H1 (cell line): Measurements from ENCODE around the gene CAP1. TPM values are rescaled to one million over a fixed set of nuclear protein-coding genes. Genes with fewer than 3 reads are reported as not detected.

ENCODE experiments used
- CTCF ChIA-PET: fragments of 300-600 bp; sonication (Branson Sonifier 250); formaldehyde crosslinking; loops from one replicate; lab custom pipeline; 2021; ENCODE audit not compliant: partially characterized antibody; lab: Charles Lee
- POLR2A ChIA-PET: fragments of 300-600 bp; sonication (Branson Sonifier 250); formaldehyde crosslinking; loops from one replicate; lab custom pipeline; 2021; ENCODE audit warnings: inconsistent platforms; ENCODE audit not compliant: partially characterized antibody; lab: Charles Lee
- DNase-seq, 2 experiments: peaks; one replicate each; pipeline versions ENCODE4 v3.0.0 to v3.0.0-alpha.2; 2010 to 2022; ENCODE audit warnings: low spot score in 2 of 2, low read depth in 1 of 2, mixed read lengths in 1 of 2
- FAIRE-seq: peaks from 2 replicates; lab custom pipeline; 2011; peaks lifted over from hg19 to GRCh38; lab: Jason Lieb, UNC
- H2AFZ ChIP-seq: 2 replicates; pipeline ENCODE4 v1.8.1; 2012; ENCODE audit warnings: low read length, inconsistent platforms
- H2AK5ac ChIP-seq: 2 replicates; pipeline ENCODE4 v1.6.1; 2013; ENCODE audit warnings: low read depth, low read length
- H2BK120ac ChIP-seq: replicated peaks from 2 replicates; pipeline ENCODE3; 2013; ENCODE audit warnings: low read depth, low read length, inconsistent platforms
- H2BK12ac ChIP-seq: 2 replicates; pipeline ENCODE4 v1.6.1; 2013; ENCODE audit warnings: low read depth, low read length
- H2BK15ac ChIP-seq: 2 replicates; pipeline ENCODE4 v1.6.1; 2013; ENCODE audit warnings: low read length
- H2BK20ac ChIP-seq: 2 replicates; pipeline ENCODE4 v1.6.1; 2013; ENCODE audit warnings: low read length
- H2BK5ac ChIP-seq: 2 replicates; pipeline ENCODE4 v1.6.1; 2013; ENCODE audit warnings: low read depth, low read length
- H3K14ac ChIP-seq: 2 replicates; pipeline ENCODE4 v1.6.1; 2013; ENCODE audit warnings: inconsistent platforms; ENCODE audit not compliant: insufficient read length
- H3K18ac ChIP-seq: 2 replicates; pipeline ENCODE4 v1.6.1; 2013; ENCODE audit warnings: low read length; ENCODE audit errors: extremely low read depth
- H3K23ac ChIP-seq: 2 replicates; pipeline ENCODE4 v1.6.1; 2013; ENCODE audit warnings: inconsistent platforms; ENCODE audit not compliant: insufficient read length
- H3K23me2 ChIP-seq: 2 replicates; pipeline ENCODE4 v1.6.1; 2013; ENCODE audit warnings: low read depth, low read length
- H3K27ac ChIP-seq: 2 replicates; pipeline ENCODE4 v1.6.1; 2011; ENCODE audit warnings: low read depth, low read length, inconsistent platforms
- H3K27me3 ChIP-seq, 4 experiments: replicated peaks in 1 of 4; 1 replicate in 1 of 4; 2 replicates in 3 of 4; pipeline versions ENCODE4 v1.6.1 to v1.8.1; 2011 to 2013; ENCODE audit warnings: low read length in 3 of 4, mild to moderate bottlenecking in 3 of 4, inconsistent platforms in 2 of 4, mixed read lengths in 2 of 4, moderate library complexity in 1 of 4; ENCODE audit not compliant: control insufficient read depth in 3 of 4, insufficient read depth in 3 of 4; ENCODE audit errors: extremely low read depth in 1 of 4
- H3K36me3 ChIP-seq, 4 experiments: 2 replicates each; pipeline versions ENCODE4 v1.6.1 to v1.8.1; 2011 to 2013; ENCODE audit warnings: mild to moderate bottlenecking in 4 of 4, low read length in 3 of 4, moderate library complexity in 2 of 4, control low read depth in 1 of 4, inconsistent platforms in 1 of 4; ENCODE audit not compliant: insufficient read depth in 4 of 4, control insufficient read depth in 2 of 4
- H3K4ac ChIP-seq: replicated peaks from 2 replicates; pipeline ENCODE3; 2013; ENCODE audit warnings: low read length, low read depth, mixed read lengths, inconsistent platforms; ENCODE audit not compliant: insufficient read length
- H3K4me1 ChIP-seq, 4 experiments: replicated peaks in 1 of 4; 1 replicate in 1 of 4; 2 replicates in 3 of 4; pipeline versions ENCODE4 v1.6.1 to v1.8.1; 2011 to 2013; ENCODE audit warnings: low read length in 3 of 4, inconsistent platforms in 2 of 4, mixed read lengths in 1 of 4; ENCODE audit not compliant: insufficient read depth in 4 of 4, control insufficient read depth in 3 of 4
- H3K4me2 ChIP-seq, 2 experiments: 2 replicates each; pipeline versions ENCODE4 v1.6.1 to v1.8.1; 2011 to 2013; ENCODE audit warnings: low read depth in 2 of 2, low read length in 2 of 2, control low read depth in 1 of 2, inconsistent platforms in 1 of 2, mild to moderate bottlenecking in 1 of 2; ENCODE audit not compliant: insufficient read depth in 1 of 2
- H3K4me3 ChIP-seq, 4 experiments: fragments of 200-600, 300-600 bp in 1 of 4; sonication (generic), shearing (Covaris generic), sonication (Bioruptor Twin) in 1 of 4; 2 replicates each; pipeline versions ENCODE4 v1.5.1 to v1.8.1; 2011 to 2016; ENCODE audit warnings: low read length in 4 of 4, low read depth in 3 of 4, control low read depth in 2 of 4, inconsistent platforms in 2 of 4, mild to moderate bottlenecking in 2 of 4, mixed read lengths in 1 of 4, moderate library complexity in 1 of 4; ENCODE audit not compliant: insufficient read depth in 2 of 4; ENCODE audit errors: extremely low read depth in 1 of 4
- H3K56ac ChIP-seq: replicated peaks from 2 replicates; pipeline ENCODE3; 2013; ENCODE audit warnings: low read depth, mild to moderate bottlenecking, mixed read lengths, low read length, inconsistent platforms; ENCODE audit not compliant: insufficient read length
- H3K79me1 ChIP-seq: 2 replicates; pipeline ENCODE4 v1.6.1; 2013; ENCODE audit warnings: low read depth, low read length, control low read depth
- H3K79me2 ChIP-seq, 2 experiments: 2 replicates each; pipeline versions ENCODE4 v1.6.1 to v1.8.1; 2012 to 2013; ENCODE audit warnings: low read length in 2 of 2, mild to moderate bottlenecking in 2 of 2, inconsistent platforms in 1 of 2; ENCODE audit not compliant: insufficient read depth in 2 of 2, control insufficient read depth in 1 of 2
- H3K9ac ChIP-seq, 4 experiments: replicated peaks in 1 of 4; 1 replicate in 1 of 4; 2 replicates in 3 of 4; pipeline versions ENCODE4 v1.6.1 to v1.8.1; 2011 to 2013; ENCODE audit warnings: low read depth in 3 of 4, low read length in 3 of 4, control low read depth in 2 of 4, mild to moderate bottlenecking in 2 of 4, moderate library complexity in 2 of 4, inconsistent platforms in 1 of 4; ENCODE audit errors: extremely low read depth in 1 of 4
- H3K9me3 ChIP-seq, 2 experiments: 2 replicates each; pipeline versions ENCODE4 v1.6.1 to v1.8.1; 2012 to 2013; ENCODE audit warnings: mild to moderate bottlenecking in 2 of 2, moderate library complexity in 2 of 2, control low read depth in 1 of 2, inconsistent platforms in 1 of 2, low read depth in 1 of 2, low read length in 1 of 2, mixed read lengths in 1 of 2; ENCODE audit not compliant: insufficient read depth in 2 of 2
- H4K20me1 ChIP-seq, 2 experiments: replicated peaks in 1 of 2; 2 replicates each; pipeline versions ENCODE3 to v1.8.1; 2011 to 2013; ENCODE audit warnings: inconsistent platforms in 2 of 2, low read length in 2 of 2, mild to moderate bottlenecking in 1 of 2; ENCODE audit not compliant: insufficient read depth in 2 of 2, control insufficient read depth in 1 of 2
- H4K5ac ChIP-seq: 2 replicates; pipeline ENCODE4 v1.6.1; 2013; ENCODE audit warnings: low read length, low read depth, mixed read lengths, inconsistent platforms; ENCODE audit not compliant: insufficient read length
- H4K8ac ChIP-seq: 2 replicates; pipeline ENCODE4 v1.8.0; 2013; ENCODE audit warnings: mild to moderate bottlenecking, moderate library complexity, low read length, inconsistent platforms; ENCODE audit not compliant: insufficient read depth; ENCODE audit errors: extremely low read depth
- H4K91ac ChIP-seq: replicated peaks from 2 replicates; pipeline ENCODE3; 2013; ENCODE audit warnings: low read length, mixed read lengths, inconsistent platforms; ENCODE audit not compliant: insufficient read length
- BRCA1 ChIP-seq: IDR thresholded peaks from 2 replicates; pipeline ENCODE4 v1.6.1; 2012; ENCODE audit warnings: low read depth, low read length, improper control_type of control experiment
- EGR1 ChIP-seq: IDR thresholded peaks from 2 replicates; pipeline ENCODE4 v1.6.1; 2011; ENCODE audit warnings: low read depth, low read length, borderline replicate concordance
- KDM5A ChIP-seq: fragments of 200-600 bp; IDR thresholded peaks from 2 replicates; pipeline ENCODE4 v1.7.1; 2012; ENCODE audit warnings: mild to moderate bottlenecking, low read length, inconsistent platforms, mixed read lengths
- WGBS, 2 experiments: shearing (Covaris generic) in 1 of 2; methylation state at CpG; one replicate each; pipeline versions ENCODE4 v1.1.6 to v1.1.7; 2013 to 2015; ENCODE audit warnings: low lambda C conversion rate in 2 of 2, mixed read lengths in 2 of 2, inconsistent platforms in 1 of 2, low coverage in 1 of 2, missing lambda C conversion rate in 1 of 2; ENCODE audit not compliant: insufficient replicate concordance in 2 of 2, insufficient coverage in 1 of 2, insufficient read length in 1 of 2; ENCODE audit errors: extremely low coverage in 1 of 2, missing lambda C conversion rate in 1 of 2; 5-methylcytosine and 5-hydroxymethylcytosine counted together
- polyA plus RNA-seq, 7 experiments: library from polyadenylated mRNA; depleted of rRNA in 3 of 7; stranded (reverse) in 5 of 7; unstranded in 2 of 7; fragments of >200 nt in 5 of 7; fragments of 200-250 nt in 2 of 7; gene quantifications; 1 replicate in 5 of 7; 2 replicates in 1 of 7; 4 replicates in 1 of 7; pipeline versions ENCODE4 v1.2.1 to v1.2.3, GENCODE V29; 2011 to 2013; ENCODE audit warnings: missing spikeins in 2 of 7, mixed read lengths in 2 of 7
- total RNA-seq: library from RNA; stranded (reverse); fragmentation: NEBNext Ultra II Directional; extraction: Animal tissue kit (Norgen Biotek cat#: 25700); gene quantifications from 2 replicates; pipeline ENCODE4 v1.2.1, GENCODE V29; 2021

The CAP1 gene
- total and polyA plus RNA-seq, 2 of the 8 experiments (the other 6 are each of a cell fraction or from before 2014, with no cell fraction given), result 140 to 295 TPM

GRCh38 chr1:40029608-40030007, 10.9 kb upstream of the CAP1 start:
- Histone ChIP-seq H4K91ac (no peak overlapping the region), H3K27ac (no peak overlapping the region), H3K23me2 (peaks cover 2% of the 10 kb centered on the region; the same call in 1 of the 2 replicates), H3K4me2 (no peak overlapping the region), H4K20me1 (no peaks in the 10 kb centered on the region), H3K18ac (no peak overlapping the region), H2AK5ac (no peak overlapping the region), H2BK120ac (no peak overlapping the region), H3K14ac (no peak overlapping the region), H3K27me3 (peaks cover 0 to 2% (median 0%) of the 10 kb centered on the region in 4 experiments; a peak in 1 of 7 replicates), H2BK12ac (no peak overlapping the region), H3K4me3 (no peak overlapping the region), H4K5ac (no peak overlapping the region), H3K4ac (no peak overlapping the region), H3K56ac (no peak overlapping the region), H3K9me3 (no peaks in the 10 kb centered on the region), H3K9ac (no peak overlapping the region), H3K4me1 (no peaks in the 10 kb centered on the region), H3K36me3 (no peaks in the 10 kb centered on the region), H3K79me1 (no peaks in the 10 kb centered on the region), H3K23ac (no peak overlapping the region), H2BK20ac (peak overlapping the region; percentile 34; the same call in 1 of the 2 replicates), H2BK5ac (no peak overlapping the region), H3K79me2 (no peaks in the 10 kb centered on the region), H2BK15ac (no peak overlapping the region), H4K8ac (no peak overlapping the region), H2AFZ (no peak overlapping the region)
- WGBS, 2 experiments, result 90% methylated on average over 2 of the region's 3 CpGs; no CpG with 5 or more reads in 1 of the 2 experiments
- CTCF ChIA-PET, result interaction anchor here (0.8 to 9.1 kb wide), 6 partner anchors 11 to 144 kb away, joined by 3 to 134 read pairs (median 4); no protein-coding TSS in a partner anchor
- DNase-seq (no peak), FAIRE-seq (no peak)
- POLR2A ChIA-PET, result interaction anchor here (2.3 kb wide), 1 partner anchor 10 kb away, joined by 8 read pairs; no protein-coding TSS in a partner anchor
- TF ChIP-seq EGR1 (no peak), KDM5A (no peak), BRCA1 (no peak)
